ENCODE measurements around the gene LITAFD.

Gene LITAFD

DNA sequence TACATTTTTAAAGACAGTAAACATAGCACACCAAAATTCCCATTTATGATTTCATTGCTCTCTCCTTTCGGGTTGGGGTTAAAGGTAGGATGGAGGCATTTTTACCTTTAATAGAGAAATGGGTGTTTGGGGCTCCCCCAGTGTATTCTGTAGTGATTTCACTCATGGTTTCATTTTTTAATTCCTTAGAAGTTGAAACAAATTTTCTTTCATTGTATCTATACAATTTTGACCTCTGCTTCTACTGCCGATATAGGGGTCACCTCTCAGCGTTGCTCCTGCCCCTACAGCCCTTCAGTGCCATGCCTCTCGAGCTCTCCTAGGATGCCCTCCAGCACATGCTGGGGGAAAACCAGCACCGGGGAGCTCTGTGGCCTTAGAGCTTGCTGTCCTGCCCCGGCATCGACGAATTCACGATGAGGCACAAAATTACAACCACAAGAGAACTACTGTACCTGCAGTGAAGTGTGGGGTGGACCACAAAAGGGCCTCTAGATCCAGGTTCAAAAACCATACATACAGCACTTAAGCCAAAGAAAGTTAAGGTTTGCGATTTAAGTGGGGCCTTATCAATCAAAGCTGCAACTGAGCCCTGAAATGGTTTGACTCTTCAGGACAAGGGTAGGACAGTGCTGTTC, 39.3 kb downstream of the LITAFD start:
- DNase-seq: no peak

DNA sequence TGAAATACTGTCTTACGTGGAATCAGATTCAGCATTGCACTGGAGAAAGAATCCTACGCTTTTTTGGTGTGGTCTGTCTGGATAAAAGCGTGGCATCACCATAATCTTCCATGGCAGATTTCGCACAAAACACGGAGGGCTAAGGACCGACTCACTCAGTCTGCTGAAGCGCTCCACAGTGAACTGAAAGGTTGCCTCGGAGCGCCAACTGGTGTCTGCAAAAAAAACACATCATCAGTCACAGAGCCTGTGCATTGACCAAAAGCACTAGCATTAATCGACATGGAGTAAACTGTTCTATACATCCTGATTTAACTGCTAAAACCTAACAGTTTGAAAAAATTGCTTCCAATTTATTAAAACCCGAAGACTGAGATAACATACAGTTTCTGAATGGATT, 41.0 kb downstream of the LITAFD start:
- no peak for DNase-seq

DNA sequence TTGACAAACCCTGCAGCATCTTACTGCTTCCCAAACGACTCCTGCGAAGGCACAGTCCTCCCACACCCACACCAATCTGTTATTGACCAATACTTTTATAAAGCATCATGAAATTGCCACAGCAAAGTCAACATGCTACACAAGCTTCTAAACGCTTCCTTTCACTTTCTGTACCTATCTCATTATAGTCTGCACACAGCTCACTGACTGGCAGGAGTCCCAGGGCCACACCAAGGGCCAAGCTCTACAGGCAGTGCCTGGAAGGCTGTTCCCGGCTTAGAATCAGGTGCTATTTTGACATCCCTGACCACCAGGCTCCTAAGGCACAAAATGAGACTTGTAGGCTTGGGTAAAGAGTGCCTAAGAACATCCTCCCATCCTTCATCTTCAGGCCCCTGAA, 42.1 kb downstream of the LITAFD start:
- no peak for DNase-seq

DNA sequence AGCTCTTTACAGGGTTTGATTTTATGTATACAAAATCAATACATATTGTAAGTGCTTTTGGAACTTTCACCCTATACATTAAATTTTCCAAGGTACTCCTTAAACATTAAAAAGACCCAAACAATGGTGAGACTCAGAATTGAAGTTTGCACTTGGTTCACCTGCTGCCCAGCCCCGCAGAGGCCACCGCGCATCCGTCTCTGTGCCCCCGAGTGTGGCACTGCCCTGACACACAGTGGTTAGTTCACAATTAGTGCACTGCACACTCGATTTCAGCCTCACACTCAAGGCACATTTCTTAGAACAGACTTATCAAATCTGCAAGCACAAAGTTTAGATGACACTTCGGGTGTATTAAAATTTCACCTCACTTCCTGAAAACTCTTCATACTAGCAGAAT, 43.3 kb downstream of the LITAFD start:
- no peak for DNase-seq

DNA sequence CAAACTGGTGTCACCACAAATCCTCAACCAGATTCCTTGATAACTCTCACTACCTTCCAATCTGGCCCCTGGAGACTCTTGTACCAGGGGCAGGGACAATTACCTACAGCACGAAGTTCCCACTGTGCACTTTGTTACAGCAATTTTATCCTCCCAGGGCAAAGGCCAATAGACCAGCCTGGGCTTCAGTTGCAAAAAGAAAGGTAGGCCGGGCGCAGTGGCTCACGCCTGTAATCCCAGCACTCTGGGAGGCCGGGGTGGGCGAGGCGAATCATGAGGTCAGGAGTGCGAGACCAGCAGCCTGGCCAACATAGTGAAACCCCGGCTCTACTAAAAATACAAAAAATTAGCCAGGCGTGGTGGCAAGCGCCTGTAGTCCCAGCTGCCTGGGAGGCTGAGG, 44.7 kb downstream of the LITAFD start:
- DNase-seq: no peak

DNA sequence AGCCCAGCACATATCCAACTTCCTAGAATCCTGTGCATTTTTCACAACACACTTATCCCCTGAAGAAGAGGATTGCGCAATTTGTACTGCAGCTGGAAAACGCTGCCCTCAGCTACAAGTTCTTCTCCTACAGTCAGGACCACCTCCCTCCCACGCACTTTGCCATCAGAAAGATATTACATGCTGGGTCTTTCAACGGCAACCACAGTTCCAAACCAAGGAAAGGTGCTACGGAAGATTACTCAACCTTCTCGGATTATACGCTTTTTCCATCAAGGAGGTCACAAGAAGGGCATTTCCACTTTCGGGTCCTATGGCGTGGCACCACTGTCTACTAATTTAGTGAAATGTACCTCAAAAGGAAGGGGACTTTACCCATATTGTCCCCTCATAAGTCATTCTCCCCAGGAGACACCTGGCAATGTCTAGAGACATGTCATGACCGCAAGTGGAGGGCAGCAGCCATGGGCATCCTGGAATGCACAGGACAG, 46.4 kb downstream of the LITAFD start:
- DNase-seq: peak; percentile 57

DNA sequence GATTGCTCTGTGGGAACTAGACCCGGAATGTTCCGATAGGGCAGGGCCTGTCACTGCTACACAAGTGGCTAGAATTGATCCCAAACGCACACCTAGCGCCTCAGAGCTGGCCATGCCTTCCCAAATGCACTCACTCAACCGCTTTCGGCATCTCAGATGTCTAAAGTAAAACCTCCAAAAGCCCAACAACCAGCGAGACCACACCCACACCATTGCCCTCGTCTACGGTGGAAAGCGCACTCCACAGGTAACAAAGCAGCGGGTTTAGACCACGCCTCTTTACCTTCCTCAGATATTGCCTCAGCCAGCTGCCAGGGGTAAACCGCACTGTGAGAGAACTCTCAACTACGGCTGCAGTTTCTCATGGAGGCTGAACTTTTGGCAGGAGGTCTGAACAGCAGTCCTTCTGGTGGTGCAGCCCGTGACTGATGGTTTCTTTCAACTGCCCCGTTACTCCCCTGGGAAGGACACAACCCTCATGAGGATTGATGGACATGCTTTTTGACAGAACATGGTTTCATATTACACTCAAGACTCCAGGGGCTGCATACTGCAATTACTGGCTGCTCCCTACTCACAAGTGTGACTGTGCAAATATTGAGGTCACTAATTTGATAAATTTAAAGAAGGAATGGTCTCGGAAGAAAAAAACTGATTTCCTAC, 47.1 kb downstream of the LITAFD start:
- DNase-seq: no peak

DNA sequence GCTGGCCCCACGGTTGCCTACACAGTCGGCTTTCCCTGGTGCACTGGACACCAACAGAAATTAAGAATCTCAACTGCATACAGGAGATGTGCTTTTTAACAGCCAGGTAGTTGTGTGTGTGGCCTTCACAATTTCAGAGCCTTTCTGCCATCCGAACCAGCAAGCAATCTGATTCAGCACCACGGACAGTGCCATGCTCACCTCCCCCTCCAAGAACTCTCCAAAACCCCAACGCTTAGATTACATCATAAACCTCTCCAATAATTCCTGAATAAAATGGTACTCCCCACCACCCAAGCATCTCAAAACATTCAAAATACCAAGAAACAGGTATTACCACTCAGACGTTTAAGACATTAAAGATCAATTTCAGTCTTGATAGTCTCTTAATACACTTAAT, 49.7 kb downstream of the LITAFD start:
- peak; percentile 51 for DNase-seq

DNA sequence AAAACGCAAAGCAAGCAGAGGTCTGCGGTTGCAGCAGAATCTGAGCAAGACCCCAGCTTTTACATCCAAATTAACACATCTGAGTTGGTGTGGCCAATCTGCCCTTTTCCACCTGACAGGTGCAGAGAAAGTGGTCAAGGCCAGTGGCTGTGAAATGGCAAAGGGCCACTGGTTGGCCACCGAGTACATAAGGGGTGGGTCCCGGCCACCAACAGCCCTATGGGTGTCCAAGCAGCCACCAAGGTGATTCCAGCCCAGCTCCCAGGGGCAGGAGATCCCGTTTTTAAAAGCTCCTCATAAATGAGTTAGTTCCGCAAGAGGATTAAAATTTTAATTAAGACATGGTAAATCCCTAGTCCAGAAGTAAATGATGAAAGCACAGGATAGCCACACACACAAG, 52.5 kb downstream of the LITAFD start:
- no peak for DNase-seq
